HG03060 (cell line): ENCODE data around the gene POC1A.

ENCODE experiments used
- ATAC-seq: cut with Tn5 transposase; IDR thresholded peaks from one replicate; pipeline ENCODE4 v1.9.1; 2021; ENCODE audit warnings: low read depth, moderate number of reproducible peaks; ENCODE audit not compliant: unreplicated experiment

Gene POC1A

GRCh38 chr3:52108302-52109232, 45.7 kb downstream of the POC1A start:
- ATAC-seq: no peak

DNA sequence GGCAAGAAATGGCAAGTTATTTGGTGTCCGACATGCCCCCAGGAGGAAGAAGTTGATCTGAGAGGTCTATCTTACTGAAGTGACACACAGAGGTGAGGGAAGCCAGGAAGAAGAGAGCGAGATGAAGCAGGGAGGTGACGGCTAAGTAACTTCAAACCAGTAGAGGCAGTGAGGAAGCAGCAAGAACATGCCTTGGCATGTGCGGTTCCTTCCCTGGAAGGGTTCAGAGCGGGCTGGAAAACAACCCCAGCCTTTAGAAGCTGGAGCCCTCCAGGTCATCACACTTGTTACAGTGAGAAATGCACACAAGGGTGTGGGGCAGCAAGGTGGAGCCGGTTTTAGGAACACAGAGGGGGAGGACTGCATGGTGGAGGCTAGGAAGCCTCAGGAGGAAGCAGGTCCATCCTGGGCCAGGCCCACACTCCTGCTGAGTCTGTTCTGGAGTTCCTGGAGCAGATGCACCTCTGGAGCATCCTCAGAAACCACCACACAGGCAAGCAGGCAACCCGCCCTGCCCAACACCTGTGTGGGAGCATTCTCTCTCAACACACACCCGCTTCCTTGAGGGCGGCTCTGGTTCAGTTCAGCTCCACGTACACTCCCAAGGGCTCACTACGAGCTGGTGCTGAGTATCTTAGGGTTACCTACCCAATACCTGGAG, 47.1 kb downstream of the POC1A start:
- no peak for ATAC-seq

DNA sequence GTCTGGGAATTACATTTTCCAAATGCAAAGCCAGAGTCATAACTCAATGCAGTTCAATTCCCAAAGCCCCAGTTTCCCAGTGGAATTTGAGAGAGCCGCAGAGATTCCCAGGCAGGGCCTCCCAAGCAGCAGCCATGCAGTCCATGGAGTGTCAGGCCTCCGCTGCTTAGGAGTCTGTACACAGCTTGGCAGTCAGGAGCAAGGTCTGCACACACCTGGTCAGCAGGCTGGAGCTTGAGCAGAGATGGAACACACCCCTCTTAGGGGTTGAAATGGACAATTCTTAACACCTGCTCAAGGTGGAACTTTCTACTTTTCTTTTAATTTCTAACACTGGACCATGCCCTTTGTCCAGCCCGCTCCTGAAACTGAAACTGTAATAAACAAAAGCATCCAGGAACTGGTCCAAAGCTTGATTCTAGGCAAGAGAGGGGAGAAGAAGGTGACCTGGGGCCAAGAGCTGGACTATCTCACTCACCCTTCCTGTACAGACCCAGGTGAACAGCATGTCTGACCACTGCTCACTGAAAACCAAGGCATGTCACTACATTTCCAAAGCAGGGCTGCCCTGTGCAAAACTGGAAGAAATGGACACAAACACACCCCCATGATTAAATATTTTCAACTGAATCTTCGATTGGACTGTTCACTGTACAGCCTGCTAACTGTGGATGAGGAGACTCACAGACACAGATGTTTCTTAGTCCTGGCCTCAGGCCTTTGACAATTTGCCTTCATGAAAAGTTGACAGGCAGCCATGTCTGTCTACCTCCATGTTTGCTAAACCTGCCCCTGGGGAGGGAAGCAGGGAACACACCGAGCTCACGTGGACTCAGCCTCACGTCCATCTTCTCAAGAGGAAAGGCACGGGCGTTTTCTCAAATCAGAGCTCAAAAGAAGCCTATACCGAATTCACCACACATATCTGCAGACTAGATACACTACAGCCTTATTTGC, 49.3 kb downstream of the POC1A start:
- no peak for ATAC-seq

- no peak for ATAC-seq
These were observed 51.3 kb downstream of the POC1A start for GRCh38 chr3:52102934-52103333.

- no peak for ATAC-seq
These were observed 55.2 kb downstream of the POC1A start for GRCh38 chr3:52099001-52099401.

GRCh38 chr3:52097851-52098507, 56.2 kb downstream of the POC1A start:
- ATAC-seq: no peak

DNA sequence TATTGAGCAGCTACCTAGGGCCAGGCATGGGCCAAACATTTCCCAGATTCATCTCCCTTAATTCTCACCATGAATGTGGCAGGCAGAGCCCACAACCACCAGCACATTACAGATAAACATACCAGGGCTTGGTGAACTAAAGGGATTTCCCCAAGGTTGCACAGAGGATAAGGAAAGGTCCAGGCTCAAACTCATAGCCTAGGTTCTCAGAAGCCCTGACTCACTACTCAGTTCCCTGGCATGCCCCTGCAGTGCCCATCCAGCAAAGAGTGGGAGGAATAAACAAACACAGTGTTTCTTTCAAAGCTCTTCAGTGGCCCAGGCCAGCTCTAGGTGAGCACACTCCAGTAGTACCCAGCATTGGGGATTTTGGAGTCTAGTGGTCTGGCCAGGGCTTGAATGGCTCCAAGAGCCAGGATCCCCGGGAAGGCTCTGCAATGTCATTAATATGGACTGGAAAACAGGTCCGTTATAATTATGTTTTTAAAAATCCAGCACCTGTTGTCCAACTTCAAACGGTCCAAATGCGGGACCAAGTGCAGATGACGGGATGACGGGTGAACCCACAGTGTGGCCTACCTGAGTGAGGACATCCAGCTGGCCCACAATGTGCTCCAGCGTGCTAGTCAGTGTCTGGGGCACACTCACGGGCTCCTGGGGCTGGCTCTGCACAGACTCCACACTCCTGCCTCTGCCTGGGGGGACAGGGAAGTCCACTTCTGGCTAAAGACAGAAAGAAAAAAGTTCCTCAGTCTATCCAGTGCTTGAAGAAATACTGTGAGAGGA, 58.0 kb downstream of the POC1A start:
- ATAC-seq: no peak

- ATAC-seq: no peak
These were observed 59.4 kb downstream of the POC1A start for GRCh38 chr3:52094571-52095485.

GRCh38 chr3:52093756-52094545, 60.3 kb downstream of the POC1A start:
- no peak for ATAC-seq

DNA sequence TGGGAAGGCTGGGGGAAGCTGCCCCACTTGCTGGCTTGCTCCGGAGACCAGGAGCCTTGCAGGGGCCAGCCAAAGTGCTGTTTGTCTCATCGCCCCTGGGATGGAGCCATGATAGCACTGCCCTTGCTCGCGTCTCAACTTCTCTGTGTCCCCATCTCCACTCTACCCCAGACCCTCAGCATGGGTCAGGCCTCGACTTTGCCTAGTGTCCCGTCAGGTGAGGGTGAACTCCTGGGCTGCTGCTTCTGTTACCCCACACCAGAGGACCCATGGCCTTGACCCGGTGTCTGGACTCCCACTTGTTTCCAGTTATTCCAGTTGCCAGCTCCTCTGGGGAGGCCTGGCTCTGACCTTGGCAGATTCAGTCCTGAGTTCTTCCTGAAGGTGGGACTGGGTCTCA, 61.3 kb downstream of the POC1A start:
- ATAC-seq: no peak

- no peak for ATAC-seq
These were observed 62.0 kb downstream of the POC1A start for GRCh38 chr3:52092271-52092660.

- ATAC-seq: no peak
These were observed 62.5 kb downstream of the POC1A start for GRCh38 chr3:52091586-52092270.

DNA sequence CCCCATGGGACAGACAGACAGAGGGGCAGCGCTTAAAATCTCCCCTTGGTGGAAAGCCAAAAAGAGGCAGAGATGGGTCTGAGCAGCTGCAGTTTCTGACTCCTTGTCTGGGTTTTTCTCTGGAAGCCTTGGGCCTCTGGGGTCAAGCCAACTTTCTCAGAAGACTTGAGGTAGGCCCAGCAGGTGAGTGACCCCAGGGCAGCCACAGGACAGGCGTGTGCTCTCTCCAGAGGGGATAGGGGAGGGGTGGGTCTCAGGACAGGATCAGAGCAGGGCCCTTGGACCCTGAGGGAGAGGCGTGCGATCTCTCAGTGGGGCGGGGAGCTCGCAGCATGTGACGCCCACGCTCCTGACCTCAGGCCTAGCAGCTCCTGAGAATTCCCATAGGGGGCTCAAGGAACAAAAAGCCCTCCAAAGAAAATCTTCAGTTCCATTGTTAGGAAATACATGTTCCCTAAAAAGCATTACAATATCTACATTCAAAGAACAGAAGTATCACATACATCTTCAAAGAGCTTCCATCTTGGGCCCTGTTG, 63.2 kb downstream of the POC1A start:
- ATAC-seq: no peak

- ATAC-seq: no peak
These were observed 63.9 kb downstream of the POC1A start for GRCh38 chr3:52090131-52090932.

GRCh38 chr3:52089691-52090090, 64.5 kb downstream of the POC1A start:
- ATAC-seq: no peak
